GM12891 (cell line): ENCODE results near the gene TXK.

Experiments used
- PAX5 ChIP-seq: IDR thresholded peaks from 2 replicates; pipeline ENCODE4 v1.6.1; 2011; ENCODE audit warnings: low read length, moderate library complexity, mild to moderate bottlenecking; ENCODE audit not compliant: insufficient read depth, severe bottlenecking
- POLR2A ChIP-seq: IDR thresholded peaks from 2 replicates; pipeline ENCODE4 v1.6.1; 2011; ENCODE audit warnings: low read depth, low read length, control low read depth
- POLR2AphosphoS5 ChIP-seq: IDR thresholded peaks from 2 replicates; pipeline ENCODE4 v1.6.1; 2011; ENCODE audit warnings: low read depth, low read length, control low read depth
- SPI1 ChIP-seq: IDR thresholded peaks from 2 replicates; pipeline ENCODE4 v1.6.1; 2011; ENCODE audit warnings: low read depth, low read length, control low read depth
- TAF1 ChIP-seq: IDR thresholded peaks from 2 replicates; pipeline ENCODE4 v1.6.1; 2011; ENCODE audit warnings: low read depth, low read length, control low read depth

- TF ChIP-seq PAX5 = no peak
- TF ChIP-seq POLR2A = no peak
- no peak for TF ChIP-seq POLR2AphosphoS5
- no peak for TF ChIP-seq TAF1
- no peak for TF ChIP-seq SPI1
Measured at GRCh38 chr4:48116582-48116981, 17.5 kb downstream of the TXK start.
